Psoas muscle (tissue), 8 donors: ENCODE data around the gene PPIL3. TPM values are rescaled to one million over a fixed set of nuclear protein-coding genes. Genes with fewer than 3 reads are reported as not detected.

Experiments
- ATAC-seq, 4 donors: fragments of 200-7000 bp; cut with Tn5 transposase; one replicate each; pipeline ENCODE4 v1.9.1; 2020; ENCODE audit warnings: moderate library complexity in 3 of 4, mild to moderate bottlenecking in 2 of 4
- DNase-seq, 2 donors: peaks; one replicate each; pipeline ENCODE4 v3.0.0-alpha.2; 2020
- H3K27ac ChIP-seq: fragments of 200-600 bp; one replicate; pipeline ENCODE4 v1.8.0; 2022
- H3K27me3 ChIP-seq, 3 donors: fragments of 200-600 bp in 1 of 3; one replicate each; pipeline versions ENCODE4 v1.6.1 to v1.8.0; 2013 to 2022; ENCODE audit warnings: low read length in 2 of 3, mild to moderate bottlenecking in 2 of 3, moderate library complexity in 1 of 3; ENCODE audit not compliant: insufficient read depth in 3 of 3
- H3K36me3 ChIP-seq, 2 donors: fragments of 200-600 bp in 1 of 2; one replicate each; pipeline versions ENCODE4 v1.6.1 to v1.8.0; 2013 to 2022; ENCODE audit warnings: low read depth in 1 of 2, mild to moderate bottlenecking in 1 of 2, moderate library complexity in 1 of 2; ENCODE audit not compliant: insufficient read depth in 1 of 2
- H3K4me1 ChIP-seq: fragments of 200-600 bp; one replicate; pipeline ENCODE4 v1.8.0; 2022
- H3K4me3 ChIP-seq: fragments of 200-600 bp; one replicate; pipeline ENCODE4 v1.8.0; 2022; ENCODE audit warnings: mild to moderate bottlenecking
- H3K9me3 ChIP-seq: fragments of 200-600 bp; one replicate; pipeline ENCODE4 v1.8.0; 2022
- CTCF ChIP-seq: fragments of 200-600 bp; IDR thresholded peaks from one replicate; pipeline ENCODE4 v1.8.0; 2022; ENCODE audit warnings: antibody characterized with exemption
- WGBS, 3 donors: extraction: QIAGEN DNeasy Blood & Tissue Kit; methylation state at CpG; one replicate each; pipeline versions ENCODE4 v1.1.6 to v1.1.7; 2013; 5-methylcytosine and 5-hydroxymethylcytosine counted together
- intact Hi-C, 2 donors: fragments of 100-400 bp; cut with DNase I; formaldehyde crosslinking; loops; one replicate each; pipeline versions ENCODE4 v1.11.0 to v1.14.2; 2022
- polyA plus RNA-seq, 3 donors: library from polyadenylated mRNA; stranded (reverse); fragments of 200-250 nt; gene quantifications; one replicate each; pipeline ENCODE4 v1.2.3, GENCODE V29; 2013
- total RNA-seq, 4 donors: library from RNA; stranded (reverse); fragmentation: NEBNext Ultra II Directional in 2 of 4; extraction: Animal tissue kit (Norgen Biotek cat#: 25700) in 2 of 4; gene quantifications; one replicate each; pipeline versions ENCODE4 v1.2.1 to v1.2.4, GENCODE V29; 2021 to 2023
- donor health status: healthy with polysubstance abuse.
- donor health status: DM: no; HTN: no; CAD: no; lungs with moderate emphysema.
- donor health status: Bipolar disorder and iron deficiency.
- donor health status: healthy.
- donor health status: DM: yes; HTN: yes; CAD: no.
- donor health status: DM: no; HTN: no; CAD: no.
- donor health status: DM: no; HTN: no; CAD: no.
- donor health status: DM: yes; HTN: yes; CAD: no.

The PPIL3 gene
- total and polyA plus RNA-seq, 7 donors: 10.7 to 31.2 (median 17.4) TPM

GRCh38 chr2:200871151-200871550 lies 17.7 kb downstream of the PPIL3 start:
- no peak for TF ChIP-seq CTCF
- 60 to 70% (median 69%) methylated on average over 3 of the region's 3 CpGs for WGBS, 3 donors
- Histone ChIP-seq H3K27me3 (no peaks in the 10 kb centered on the region), H3K27ac (no peak overlapping the region), H3K4me3 (no peak overlapping the region), H3K9me3 (no peaks in the 10 kb centered on the region), H3K36me3 (peaks cover 0 to 55% of the 10 kb centered on the region in 2 donors), H3K4me1 (no peaks in the 10 kb centered on the region)
- DNase-seq (no peak), ATAC-seq (no peak)
- intact Hi-C loops: no loop called here

GRCh38 chr2:200869014-200869413 lies 19.9 kb downstream of the PPIL3 start:
- intact Hi-C loops: no loop called here
- no peak for ATAC-seq
- Histone ChIP-seq H3K4me3 (no peak overlapping the region), H3K4me1 (peaks cover 6% of the 10 kb centered on the region), H3K27ac (no peak overlapping the region), H3K27me3 (no peaks in the 10 kb centered on the region), H3K9me3 (no peaks in the 10 kb centered on the region), H3K36me3 (peaks cover 0 to 34% of the 10 kb centered on the region in 2 donors)
- TF ChIP-seq CTCF: no peak
- DNase-seq: no peak
- 93 to 96% (median 95%) methylated on average over 2 of the region's 2 CpGs for WGBS, 3 donors

- H3K9me3 ChIP-seq: no peaks in the 10 kb centered on the region
- H3K27ac ChIP-seq: peak within 1 kb of the TSS; percentile 100
- no peak for TF ChIP-seq CTCF
- peaks cover 0 to 31% of the 10 kb centered on the region in 2 donors for H3K36me3 ChIP-seq
- peaks cover 29% of the 10 kb centered on the region for H3K4me1 ChIP-seq
- H3K27me3 ChIP-seq: no peaks in the 10 kb centered on the region
- peak within 1 kb of the TSS; percentile 84 for H3K4me3 ChIP-seq
- 0 to 1% (median 1%) methylated on average over 83 to 89 of the region's 89 CpGs for WGBS, 3 donors
- intact Hi-C loops: loop anchor here (2.0 to 5.0 kb wide), 2 partner anchors 52 to 54 kb away; partner anchors contain the start of gene BZW1 (in 2 of the 2)
- DNase-seq (peak; percentile 98 to 99), ATAC-seq (peak; percentile 91 to 93 (median 92))
These were observed 24.5 kb downstream of the PPIL3 start, which contains the start of gene CLK1 for GRCh38 chr2:200864176-200865034. CLK1 (minus strand) TSS chr2:200864658; CDS start chr2:200861862, 2,796 bp downstream.

- WGBS, 3 donors: 0% methylated on average over 19 of the region's 19 CpGs
- H3K36me3 ChIP-seq: peaks cover 0 to 37% of the 10 kb centered on the region in 2 donors
- peak overlapping the region; percentile 100 for H3K27ac ChIP-seq
- H3K4me1 ChIP-seq: peaks cover 35% of the 10 kb centered on the region
- no peak for TF ChIP-seq CTCF
- H3K9me3 ChIP-seq: no peaks in the 10 kb centered on the region
- peak overlapping the region; percentile 84 for H3K4me3 ChIP-seq
- H3K27me3 ChIP-seq: no peaks in the 10 kb centered on the region
- ATAC-seq (peak in 3 of 4 donors; percentile 6 to 30 (median 10)), DNase-seq (no peak)
- intact Hi-C loops: loop anchor here (2.0 to 5.0 kb wide), 2 partner anchors 51 to 53 kb away; partner anchors contain the start of gene BZW1 (in 2 of the 2)
These were observed 25.1 kb downstream of the PPIL3 start for GRCh38 chr2:200863782-200864175.
